Fibroblast of pulmonary artery (primary cell): ENCODE data around the gene ZDHHC17.

Experiments
- DNase-seq: peaks from one replicate; pipeline ENCODE4 v3.0.0-alpha.2; 2010; ENCODE audit warnings: low read depth
- H3K4me3 ChIP-seq: replicated peaks from 2 replicates; pipeline ENCODE4 v1.5.1; 2011; ENCODE audit warnings: low read depth, mild to moderate bottlenecking, control low read depth, low read length, moderate library complexity
- TF ChIP-seq, protein P1 (sequence below): IDR thresholded peaks from 2 replicates; pipeline ENCODE4 v1.5.1; 2011; ENCODE audit warnings: mild to moderate bottlenecking, control low read depth, low read length, inconsistent platforms; ENCODE audit errors: missing control alignments

ZDHHC17 gene

DNA sequence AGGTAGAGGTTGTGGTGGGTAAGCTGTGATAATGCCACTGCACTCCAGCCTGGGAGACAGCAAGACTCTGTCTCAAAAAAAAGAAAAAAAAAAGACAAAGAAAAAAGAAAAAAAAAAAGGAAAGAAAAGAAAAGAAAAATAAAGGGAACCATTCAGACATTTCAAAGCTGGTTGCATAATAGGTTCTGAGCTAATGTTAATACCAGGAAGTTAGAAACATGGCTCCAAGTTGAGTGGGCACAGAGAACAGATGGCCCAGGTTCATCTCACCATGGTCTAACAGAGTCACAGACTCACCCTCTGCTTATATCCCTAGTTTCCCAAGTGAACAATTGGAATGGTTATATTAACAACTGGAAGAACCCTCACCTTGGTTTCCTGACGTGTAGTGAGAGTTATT, 17.4 kb upstream of the ZDHHC17 start:
- TF ChIP-seq, protein P1, sequence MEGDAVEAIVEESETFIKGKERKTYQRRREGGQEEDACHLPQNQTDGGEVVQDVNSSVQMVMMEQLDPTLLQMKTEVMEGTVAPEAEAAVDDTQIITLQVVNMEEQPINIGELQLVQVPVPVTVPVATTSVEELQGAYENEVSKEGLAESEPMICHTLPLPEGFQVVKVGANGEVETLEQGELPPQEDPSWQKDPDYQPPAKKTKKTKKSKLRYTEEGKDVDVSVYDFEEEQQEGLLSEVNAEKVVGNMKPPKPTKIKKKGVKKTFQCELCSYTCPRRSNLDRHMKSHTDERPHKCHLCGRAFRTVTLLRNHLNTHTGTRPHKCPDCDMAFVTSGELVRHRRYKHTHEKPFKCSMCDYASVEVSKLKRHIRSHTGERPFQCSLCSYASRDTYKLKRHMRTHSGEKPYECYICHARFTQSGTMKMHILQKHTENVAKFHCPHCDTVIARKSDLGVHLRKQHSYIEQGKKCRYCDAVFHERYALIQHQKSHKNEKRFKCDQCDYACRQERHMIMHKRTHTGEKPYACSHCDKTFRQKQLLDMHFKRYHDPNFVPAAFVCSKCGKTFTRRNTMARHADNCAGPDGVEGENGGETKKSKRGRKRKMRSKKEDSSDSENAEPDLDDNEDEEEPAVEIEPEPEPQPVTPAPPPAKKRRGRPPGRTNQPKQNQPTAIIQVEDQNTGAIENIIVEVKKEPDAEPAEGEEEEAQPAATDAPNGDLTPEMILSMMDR, result no peak
- DNase-seq, result no peak

DNA sequence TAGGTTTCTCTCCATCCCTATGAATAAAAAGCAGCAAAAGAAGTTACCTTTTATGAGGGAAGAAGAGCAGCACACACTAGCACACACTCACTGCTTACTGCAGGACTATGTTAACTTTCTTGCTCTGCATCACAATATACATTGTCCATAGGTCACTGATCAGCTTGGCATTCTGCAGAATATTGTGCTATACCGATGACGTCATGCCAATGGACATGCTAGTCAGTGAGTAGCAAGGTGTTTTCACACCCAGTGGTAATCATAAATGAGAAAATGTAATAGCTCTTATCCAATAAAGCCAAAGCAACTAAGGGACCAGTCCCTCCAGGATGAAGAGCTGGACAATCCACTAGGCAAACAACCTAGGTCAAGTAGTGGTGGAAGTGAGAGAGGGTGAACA, 16.7 kb upstream of the ZDHHC17 start:
- TF ChIP-seq, protein P1, result no peak
- no peak overlapping the region for H3K4me3 ChIP-seq
- no peak for DNase-seq

More for the DNA sequence above, 17.4 kb upstream of the ZDHHC17 start:
- no peak overlapping the region for H3K4me3 ChIP-seq

DNA sequence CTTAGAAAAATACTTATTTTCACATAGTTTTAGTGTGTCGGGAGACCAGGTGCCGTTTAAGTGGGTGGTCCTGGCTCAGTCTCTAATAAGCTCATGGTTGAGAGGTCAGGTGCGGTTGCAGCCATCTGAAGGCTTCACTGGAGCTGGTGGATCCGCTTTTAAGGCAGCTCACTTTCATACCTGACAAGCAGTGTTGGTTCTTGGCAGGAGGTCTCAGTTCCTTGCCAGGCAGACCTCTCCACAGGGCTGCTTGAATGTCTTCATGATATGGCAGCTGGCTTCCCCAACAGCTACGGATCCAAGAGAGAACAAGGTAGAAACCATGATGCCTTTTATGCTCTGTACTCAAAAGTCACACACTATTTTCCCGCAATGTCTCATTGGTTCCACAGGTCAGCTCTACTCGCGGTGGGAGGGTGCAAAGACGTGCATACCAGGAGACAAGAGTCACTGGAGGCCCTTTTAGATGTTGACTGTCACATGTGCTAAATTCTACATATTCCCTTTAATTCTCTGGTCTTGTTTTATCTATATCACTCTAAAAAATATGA, 8.0 kb upstream of the ZDHHC17 start:
- H3K4me3 ChIP-seq, result no peak overlapping the region
- TF ChIP-seq, protein P1, result no peak
- DNase-seq, result no peak

DNA sequence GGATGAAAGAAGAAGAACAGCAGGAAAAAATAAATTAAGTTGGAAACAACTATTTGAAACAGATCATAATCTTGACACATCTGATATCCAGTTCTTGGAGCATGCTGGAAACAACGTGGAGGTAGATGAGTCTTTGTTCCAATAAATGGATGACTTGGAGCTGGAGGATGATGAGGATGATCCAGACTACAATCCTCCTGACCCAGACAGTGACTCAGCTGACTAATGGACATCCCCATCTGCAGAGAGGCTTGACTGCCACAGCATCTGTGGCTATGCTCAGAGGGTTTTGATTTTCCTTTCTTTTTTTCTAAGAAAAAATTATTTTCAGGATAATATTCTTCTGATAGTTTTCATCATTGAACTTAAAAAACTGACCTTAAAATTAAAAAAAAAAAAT, 6.2 kb upstream of the ZDHHC17 start:
- TF ChIP-seq, protein P1, result no peak
- DNase-seq, result no peak
- no peak overlapping the region for H3K4me3 ChIP-seq

DNA sequence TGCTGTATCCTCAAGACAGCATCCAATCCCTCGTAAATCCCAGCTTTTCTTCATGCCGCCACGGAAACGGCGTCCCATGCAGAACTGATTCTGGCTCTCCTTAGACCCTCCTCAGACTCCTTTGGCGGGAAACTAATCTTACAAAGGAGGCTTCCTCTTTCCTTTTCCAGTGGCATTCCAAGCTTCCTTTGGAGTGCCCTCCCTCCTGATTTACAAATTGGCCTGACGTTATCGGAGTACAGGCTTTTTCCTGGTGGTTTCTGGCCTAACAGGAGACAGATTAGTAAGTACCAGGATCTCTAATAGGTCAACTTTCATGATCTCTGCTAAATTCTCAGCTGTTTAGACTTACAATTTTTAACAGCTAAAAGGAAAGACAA, 1.3 kb upstream of the ZDHHC17 start:
- TF ChIP-seq, protein P1, result no peak
- DNase-seq, result no peak
- H3K4me3 ChIP-seq, result no peak overlapping the region

DNA sequence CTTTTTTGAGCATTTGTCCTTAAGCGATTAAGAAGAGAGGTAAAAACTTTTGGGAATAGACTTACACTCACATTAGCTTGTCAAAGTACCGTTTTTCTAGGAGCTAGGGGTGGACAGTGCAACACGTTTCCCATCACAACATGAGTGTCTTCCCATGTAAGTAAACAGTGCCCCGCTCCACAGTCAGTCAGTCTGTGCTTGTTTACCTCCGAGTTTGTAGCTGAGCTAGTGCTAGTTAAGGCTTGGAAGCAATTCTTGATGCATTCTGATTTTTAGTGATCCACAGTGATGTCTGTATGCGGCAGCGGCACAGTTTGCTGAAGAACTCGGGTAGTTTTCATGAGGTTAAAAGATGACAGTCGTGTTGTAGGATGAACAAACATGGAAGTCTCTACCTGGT, 941 bp downstream of the ZDHHC17 start:
- TF ChIP-seq, protein P1, result no peak
- DNase-seq, result peak; percentile 18
- peak overlapping the region; percentile 93 for H3K4me3 ChIP-seq

DNA sequence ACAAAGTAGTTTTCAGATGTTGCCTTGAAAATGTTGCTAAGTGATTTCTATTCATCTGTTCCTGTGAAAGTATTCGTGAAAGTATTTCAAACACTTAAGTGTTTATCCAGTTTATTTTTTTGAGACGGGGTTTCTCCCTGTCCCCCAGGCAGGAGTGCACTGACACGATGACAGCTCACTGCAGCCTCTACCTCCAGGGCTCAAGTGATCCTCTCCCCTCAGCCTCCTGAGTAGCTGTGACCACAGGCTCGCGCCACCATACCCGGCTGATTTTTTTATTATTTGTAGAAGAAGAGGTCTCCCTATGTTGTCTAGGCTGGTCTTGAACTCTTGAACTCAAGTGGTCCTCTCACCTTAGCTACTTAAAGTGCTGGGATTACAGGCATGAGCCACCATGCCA, 1.7 kb downstream of the ZDHHC17 start:
- H3K4me3 ChIP-seq, result peak overlapping the region; percentile 93
- no peak for DNase-seq
- TF ChIP-seq, protein P1, result no peak
